Measurements from ENCODE around the gene ALKBH3. TPM values are rescaled to one million over a fixed set of nuclear protein-coding genes. Genes with fewer than 3 reads are reported as not detected.

ALKBH3 gene
- total RNA-seq, 1 donor from 2014 or later, result 22.0 TPM

- TF ChIP-seq CTCF (IDR thresholded peaks at IDR 0.05; ENCODE audit: unreplicated experiment), result no peak
- no peaks in the 10 kb centered on the region for H3K27me3 Mint-ChIP-seq
- H3K9me3 Mint-ChIP-seq (ENCODE audit: low read depth), result no peaks in the 10 kb centered on the region
- DNase-seq (ENCODE audit: low spot score, unreplicated experiment), result no peak
- H3K27ac Mint-ChIP-seq, result no peak overlapping the region
- H3K4me3 Mint-ChIP-seq (ENCODE audit: low read depth), result no peak overlapping the region
- no peaks in the 10 kb centered on the region for H3K4me1 Mint-ChIP-seq (ENCODE audit: low read depth)
- H3K36me3 Mint-ChIP-seq (ENCODE audit: insufficient read depth), result no peaks in the 10 kb centered on the region
These were observed 73.6 kb downstream of the ALKBH3 start for GRCh38 chr11:43954241-43954640.

DNA sequence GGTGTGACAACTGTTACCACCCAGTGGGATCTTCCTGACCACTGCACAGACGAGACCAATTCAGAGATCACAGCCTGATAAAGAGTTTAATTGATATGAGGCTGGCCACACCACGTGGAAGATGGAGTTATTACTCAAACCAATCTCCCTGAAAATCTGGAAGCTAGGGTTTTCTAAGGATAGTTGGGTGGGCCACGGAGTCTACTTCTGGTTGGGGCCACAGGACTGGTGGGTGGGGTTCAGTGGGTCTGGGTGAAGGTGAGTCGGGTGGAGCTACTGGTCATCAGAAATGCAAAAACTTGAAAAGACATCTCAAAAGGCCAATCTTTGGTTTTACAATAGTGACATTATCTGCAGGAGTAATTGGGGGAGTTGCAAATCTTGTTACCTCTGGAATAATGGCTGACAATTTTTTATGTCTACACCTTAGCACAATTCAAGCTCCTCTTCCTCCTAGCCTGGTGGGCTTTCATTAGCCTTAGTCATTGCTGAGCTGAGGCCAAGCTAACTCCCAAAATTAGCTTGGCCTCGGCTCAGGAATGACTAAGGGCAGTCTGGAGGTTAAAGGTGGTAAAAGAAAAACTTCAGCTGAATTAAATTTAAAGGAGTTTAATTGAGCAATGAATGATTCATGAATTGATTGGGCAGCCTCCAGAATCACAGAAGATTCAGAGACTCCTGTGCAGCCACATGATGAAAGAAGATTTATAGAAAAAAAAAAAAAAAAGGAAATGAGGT lies 74.9 kb downstream of the ALKBH3 start:
- TF ChIP-seq CTCF (IDR thresholded peaks at IDR 0.05; ENCODE audit: unreplicated experiment), result no peak
- H3K9me3 Mint-ChIP-seq (ENCODE audit: low read depth), result no peaks in the 10 kb centered on the region
- H3K4me1 Mint-ChIP-seq (ENCODE audit: low read depth), result no peaks in the 10 kb centered on the region
- H3K36me3 Mint-ChIP-seq (ENCODE audit: insufficient read depth), result no peaks in the 10 kb centered on the region
- H3K4me3 Mint-ChIP-seq (ENCODE audit: low read depth), result no peak overlapping the region
- no peaks in the 10 kb centered on the region for H3K27me3 Mint-ChIP-seq
- DNase-seq (ENCODE audit: low spot score, unreplicated experiment), result no peak
- H3K27ac Mint-ChIP-seq, result no peak overlapping the region

DNA sequence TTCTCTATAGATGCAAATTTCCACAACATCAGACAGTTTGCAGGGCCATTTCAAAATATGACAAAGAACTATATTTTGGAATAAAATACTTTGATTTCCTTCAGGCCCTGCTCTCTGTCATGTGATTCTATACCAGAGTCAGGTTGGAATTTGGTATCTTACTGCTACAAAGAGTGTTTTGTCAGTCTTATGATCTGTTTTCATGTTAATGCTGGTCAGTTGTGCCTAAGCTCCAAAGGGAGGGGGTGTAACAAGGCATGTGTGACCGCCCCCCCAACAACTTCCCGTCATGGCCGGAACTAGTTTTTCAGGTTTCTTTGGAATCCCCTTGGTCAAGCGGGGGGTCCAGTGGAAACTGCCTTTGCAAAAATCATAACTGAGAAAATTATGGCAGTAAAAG lies 76.9 kb downstream of the ALKBH3 start:
- Mint-ChIP-seq H3K36me3 (ENCODE audit: insufficient read depth) (no peaks in the 10 kb centered on the region), H3K4me1 (ENCODE audit: low read depth) (no peaks in the 10 kb centered on the region), H3K27me3 (peaks cover 11% of the 10 kb centered on the region), H3K27ac (no peak overlapping the region), H3K4me3 (ENCODE audit: low read depth) (no peak overlapping the region), H3K9me3 (ENCODE audit: low read depth) (no peaks in the 10 kb centered on the region)
- DNase-seq (ENCODE audit: low spot score, unreplicated experiment), result no peak
- TF ChIP-seq CTCF (IDR thresholded peaks at IDR 0.05; ENCODE audit: unreplicated experiment), result no peak

DNA sequence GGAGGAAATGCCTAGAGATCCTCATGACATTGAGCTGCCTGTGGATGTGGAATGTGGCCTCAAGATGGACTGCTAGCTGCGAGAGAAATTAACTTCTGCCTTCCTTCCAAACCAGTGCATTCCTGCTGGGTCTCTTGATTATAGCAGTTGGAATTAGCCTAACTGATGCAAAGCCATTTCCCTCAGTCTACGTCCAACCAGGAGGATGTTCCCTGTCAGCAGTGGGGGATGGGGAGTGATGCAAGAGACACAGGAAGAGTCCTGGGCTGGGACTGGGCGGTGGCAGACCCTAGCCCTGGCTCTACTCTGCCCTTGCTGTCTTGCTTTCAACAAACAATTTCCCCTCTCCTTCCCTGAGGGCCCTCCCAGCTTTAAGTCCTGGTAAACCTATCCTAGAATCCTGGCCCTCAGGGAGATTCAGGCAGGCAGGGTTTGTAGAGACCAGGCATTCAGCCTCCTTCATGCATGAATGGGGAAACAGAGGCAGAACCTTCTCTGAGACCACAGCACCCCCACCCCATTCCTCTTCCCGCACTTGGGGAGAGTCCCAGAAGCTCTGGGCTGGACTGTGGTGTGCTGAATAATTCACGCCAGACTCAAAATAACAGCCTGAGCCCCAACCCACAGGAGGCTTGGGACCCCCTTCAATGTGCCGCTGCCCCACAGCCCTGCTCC lies 78.8 kb downstream of the ALKBH3 start:
- H3K9me3 Mint-ChIP-seq (ENCODE audit: low read depth), result peaks cover under 1% of the 10 kb centered on the region
- TF ChIP-seq CTCF (IDR thresholded peaks at IDR 0.05; ENCODE audit: unreplicated experiment), result no peak
- H3K4me1 Mint-ChIP-seq (ENCODE audit: low read depth), result no peaks in the 10 kb centered on the region
- no peaks in the 10 kb centered on the region for H3K36me3 Mint-ChIP-seq (ENCODE audit: insufficient read depth)
- H3K27ac Mint-ChIP-seq, result no peak overlapping the region
- DNase-seq (ENCODE audit: low spot score, unreplicated experiment), result no peak
- no peak overlapping the region for H3K4me3 Mint-ChIP-seq (ENCODE audit: low read depth)
- peaks cover 11% of the 10 kb centered on the region for H3K27me3 Mint-ChIP-seq

- H3K4me1 Mint-ChIP-seq (ENCODE audit: low read depth), result no peaks in the 10 kb centered on the region
- DNase-seq (ENCODE audit: low spot score, unreplicated experiment), result no peak
- H3K27ac Mint-ChIP-seq, result no peak overlapping the region
- peaks cover 12% of the 10 kb centered on the region for H3K9me3 Mint-ChIP-seq (ENCODE audit: low read depth)
- TF ChIP-seq CTCF (IDR thresholded peaks at IDR 0.05; ENCODE audit: unreplicated experiment), result no peak
- H3K36me3 Mint-ChIP-seq (ENCODE audit: insufficient read depth), result peaks cover 1% of the 10 kb centered on the region
- H3K27me3 Mint-ChIP-seq, result peaks cover 15% of the 10 kb centered on the region
- H3K4me3 Mint-ChIP-seq (ENCODE audit: low read depth), result no peak overlapping the region
These were observed 82.0 kb downstream of the ALKBH3 start for GRCh38 chr11:43962383-43963278.
